HG03025 (cell line): ENCODE measurements around the gene SUGCT.
A peak's percentile ranks its signal among the peaks of the same experiment; 100 is the strongest.

ENCODE experiments used
- ATAC-seq: cut with Tn5 transposase; IDR thresholded peaks from one replicate; pipeline ENCODE4 v1.9.1; 2021; ENCODE audit warnings: mild to moderate bottlenecking, moderate library complexity; ENCODE audit not compliant: unreplicated experiment, low FRiP score

Gene SUGCT

DNA sequence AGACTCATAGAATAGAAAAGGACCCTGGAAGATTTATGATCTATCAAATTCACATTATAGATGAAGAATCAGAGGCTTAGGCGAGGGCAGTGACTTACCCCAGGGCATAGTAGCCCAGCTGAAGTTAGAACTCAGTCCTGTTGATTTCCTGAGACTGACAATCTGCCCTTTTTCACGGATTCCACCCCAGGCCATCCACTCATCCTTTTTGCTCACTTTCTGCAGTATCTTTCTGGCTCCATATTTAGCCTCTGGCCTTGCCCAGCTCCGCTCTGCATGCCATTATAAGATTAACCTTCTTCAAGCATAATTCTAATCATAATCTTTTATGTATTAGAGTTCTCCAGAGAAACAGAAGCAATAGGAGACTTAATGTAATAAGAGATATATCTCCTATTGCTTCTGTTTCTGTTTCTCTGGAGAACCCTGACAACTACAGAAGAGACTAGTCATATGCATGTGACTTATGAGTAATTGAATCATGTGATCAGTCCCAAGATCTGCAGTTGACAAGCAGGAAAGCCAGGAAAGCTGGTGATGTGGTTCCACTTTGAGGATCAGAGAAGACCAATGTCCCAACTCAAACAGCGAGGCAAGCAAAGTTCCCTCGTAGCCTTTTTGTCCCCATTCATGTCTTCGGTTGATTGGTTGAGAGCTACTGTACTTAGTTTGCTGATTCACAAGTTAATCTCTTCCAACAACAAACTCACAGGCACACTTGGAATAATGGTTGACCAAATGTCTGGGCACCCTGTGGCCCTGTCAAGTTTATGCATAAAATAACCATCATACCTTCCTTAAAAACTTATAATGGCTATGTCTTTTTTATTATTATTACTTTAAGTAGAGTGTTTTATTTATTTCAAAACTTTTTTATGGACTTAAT lies 412.1 kb downstream of the SUGCT start:
- ATAC-seq = no peak

DNA sequence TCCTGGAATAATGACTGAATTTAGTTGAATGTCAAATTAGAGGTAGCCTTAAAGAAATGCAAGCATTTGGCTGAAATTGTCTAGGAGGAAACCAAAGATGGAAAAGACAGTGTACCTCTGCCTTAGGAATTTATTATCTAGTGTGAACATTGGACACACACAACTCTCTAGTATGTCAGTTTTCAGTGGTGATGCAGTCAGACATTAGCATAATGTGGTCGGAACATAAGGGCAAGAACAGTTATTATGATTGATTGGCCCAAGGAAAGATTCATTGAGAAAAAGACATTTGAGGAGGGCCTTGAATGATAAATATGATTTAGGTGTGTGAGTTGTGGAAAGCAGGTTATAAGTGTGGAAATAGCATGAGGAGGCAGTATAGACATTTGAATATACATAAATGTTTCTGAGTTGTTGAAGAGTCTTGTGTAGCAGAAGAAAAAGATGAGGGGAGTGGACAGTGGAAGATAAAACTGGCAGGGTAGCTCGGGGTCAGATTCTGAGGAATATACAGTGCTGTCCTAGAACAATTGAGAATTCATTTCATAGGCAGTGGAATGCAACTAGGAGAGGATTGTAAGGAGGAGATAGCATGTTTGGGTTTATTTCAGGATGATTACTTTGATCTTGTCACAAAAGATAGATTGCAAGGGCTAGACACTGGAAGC lies 414.7 kb downstream of the SUGCT start:
- ATAC-seq = no peak

DNA sequence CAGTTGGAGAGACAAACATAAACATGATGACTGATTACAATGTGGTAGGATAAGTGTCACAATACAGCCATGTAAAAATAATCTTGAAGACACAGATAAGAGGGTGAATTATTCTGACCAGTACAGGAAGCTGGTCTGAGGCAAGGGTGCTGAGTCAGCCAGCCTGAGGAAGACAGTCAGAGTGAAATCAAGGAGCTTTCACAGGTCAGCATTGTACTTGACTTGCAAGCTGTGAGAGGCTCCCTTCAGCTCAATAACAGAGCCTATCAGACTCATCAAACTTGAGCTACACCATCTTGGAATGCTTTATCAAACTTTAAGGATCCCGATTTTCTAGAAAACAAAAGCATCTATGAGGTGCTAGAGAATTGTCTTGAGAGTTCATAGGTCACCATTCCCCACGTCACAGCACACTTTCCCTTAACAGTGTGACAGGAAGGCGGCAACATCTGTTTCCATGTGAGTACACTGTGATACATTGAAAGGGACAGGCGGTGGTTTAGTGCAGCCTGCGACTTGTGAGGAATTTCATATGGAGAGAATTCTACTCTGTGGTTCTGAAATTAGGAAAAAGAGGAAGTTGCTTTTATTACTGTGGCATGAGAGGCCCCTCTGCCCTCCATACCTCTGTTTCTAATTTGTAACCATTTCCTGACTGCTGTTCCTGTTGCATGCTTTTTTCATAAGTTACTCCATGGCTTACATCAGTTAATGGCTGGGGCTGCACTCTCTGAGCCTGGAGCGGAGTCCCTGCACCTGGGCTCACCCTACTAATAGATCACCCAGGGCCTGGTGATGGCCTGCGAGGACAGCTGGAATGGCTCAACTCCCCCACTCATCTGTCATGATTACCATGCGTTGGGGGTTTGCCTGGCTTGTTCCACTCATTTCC lies 417.1 kb downstream of the SUGCT start:
- ATAC-seq = peak; percentile 49

DNA sequence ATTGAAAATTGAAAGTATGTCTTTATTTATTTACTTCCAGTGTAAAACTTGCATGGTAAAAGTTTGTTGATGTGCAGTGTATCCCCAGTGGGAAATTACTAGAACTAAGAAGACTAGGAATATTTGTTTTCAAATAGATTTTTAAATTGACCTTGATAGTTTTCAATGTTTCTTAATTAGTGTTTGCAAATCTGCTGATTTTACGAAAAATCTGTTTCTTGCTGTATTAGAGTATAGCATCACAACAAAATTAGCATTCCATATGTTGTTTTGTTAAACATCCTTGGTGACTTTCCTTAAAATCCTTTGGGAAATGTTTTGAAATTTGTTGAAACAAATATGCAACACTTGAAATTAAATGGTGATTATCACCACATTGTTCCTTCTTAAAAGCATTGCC lies 425.9 kb downstream of the SUGCT start:
- ATAC-seq = no peak

DNA sequence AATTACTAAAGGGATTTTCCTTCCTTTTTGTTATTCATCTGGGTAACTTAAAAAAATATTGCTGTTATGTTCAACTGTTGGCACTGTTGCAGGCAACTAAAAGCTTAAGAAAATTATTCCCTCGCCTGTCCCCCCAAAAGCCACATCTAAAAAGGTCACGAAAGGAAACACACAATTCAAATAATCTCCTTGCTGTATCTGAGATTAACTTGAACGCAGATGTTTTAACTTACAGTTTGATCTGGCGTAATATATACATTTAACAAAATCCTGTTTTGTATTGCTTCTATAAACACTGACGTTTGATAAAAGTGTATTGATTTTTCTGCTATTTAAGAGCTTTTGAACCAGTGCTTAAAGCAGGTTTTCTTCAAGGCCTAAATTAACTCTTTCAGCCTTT lies 432.1 kb downstream of the SUGCT start:
- ATAC-seq = no peak

DNA sequence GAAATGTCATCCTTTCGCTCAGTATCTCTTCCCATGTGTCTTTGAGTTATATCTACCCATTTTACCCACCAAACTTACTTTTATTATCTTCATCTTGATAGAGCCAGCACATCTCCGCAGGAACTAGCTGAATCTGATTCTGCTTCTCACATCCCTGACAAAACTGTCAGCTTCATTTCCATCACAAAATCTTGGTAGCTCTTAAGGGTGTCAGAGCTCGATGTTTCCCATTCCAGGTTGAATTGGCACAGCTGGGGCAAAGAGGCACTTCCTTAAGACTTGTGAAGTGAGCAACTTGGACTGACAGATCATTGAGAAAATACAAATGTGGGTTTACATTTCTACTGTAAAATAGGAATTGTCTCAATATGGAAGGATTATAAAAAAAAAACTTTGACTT lies 434.5 kb downstream of the SUGCT start:
- no peak for ATAC-seq

DNA sequence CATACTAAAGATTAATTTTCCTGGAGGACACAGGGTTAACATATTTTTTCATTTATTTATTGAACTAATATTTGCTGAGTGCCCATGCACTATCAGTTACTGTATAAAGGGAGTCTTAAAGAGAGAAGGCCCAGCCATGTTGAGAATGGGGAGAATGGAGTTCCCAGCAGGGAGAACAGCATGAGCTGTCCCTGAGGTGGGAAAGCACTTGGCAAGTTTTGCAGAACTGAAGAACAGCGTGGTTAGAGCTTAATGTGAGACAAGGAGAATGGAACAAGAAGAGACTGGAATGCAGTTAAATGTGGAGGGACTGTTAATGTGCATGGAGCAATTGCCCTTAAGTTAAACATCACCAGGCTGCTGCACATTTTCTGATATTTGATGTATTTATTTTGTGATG lies 435.4 kb downstream of the SUGCT start:
- ATAC-seq = no peak

DNA sequence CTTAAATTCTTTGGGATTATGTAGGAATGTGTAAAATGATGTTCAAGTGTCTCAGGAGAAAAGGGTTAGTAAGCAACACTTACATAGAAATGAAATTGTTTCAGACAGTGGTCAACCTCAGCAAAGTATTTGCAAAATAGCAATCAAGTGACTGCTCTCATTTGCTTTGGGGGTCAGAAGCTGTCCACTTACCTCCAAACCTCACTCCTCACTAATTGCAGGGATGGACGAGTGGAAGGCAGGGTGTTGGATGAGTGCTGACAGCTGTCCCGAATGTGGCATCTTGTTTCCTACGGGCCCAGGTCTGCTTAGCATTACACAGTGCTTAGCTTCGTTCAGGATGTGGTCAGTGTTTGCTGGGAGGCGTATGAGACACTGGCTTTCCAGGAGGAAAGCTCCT lies 437.0 kb downstream of the SUGCT start:
- no peak for ATAC-seq

DNA sequence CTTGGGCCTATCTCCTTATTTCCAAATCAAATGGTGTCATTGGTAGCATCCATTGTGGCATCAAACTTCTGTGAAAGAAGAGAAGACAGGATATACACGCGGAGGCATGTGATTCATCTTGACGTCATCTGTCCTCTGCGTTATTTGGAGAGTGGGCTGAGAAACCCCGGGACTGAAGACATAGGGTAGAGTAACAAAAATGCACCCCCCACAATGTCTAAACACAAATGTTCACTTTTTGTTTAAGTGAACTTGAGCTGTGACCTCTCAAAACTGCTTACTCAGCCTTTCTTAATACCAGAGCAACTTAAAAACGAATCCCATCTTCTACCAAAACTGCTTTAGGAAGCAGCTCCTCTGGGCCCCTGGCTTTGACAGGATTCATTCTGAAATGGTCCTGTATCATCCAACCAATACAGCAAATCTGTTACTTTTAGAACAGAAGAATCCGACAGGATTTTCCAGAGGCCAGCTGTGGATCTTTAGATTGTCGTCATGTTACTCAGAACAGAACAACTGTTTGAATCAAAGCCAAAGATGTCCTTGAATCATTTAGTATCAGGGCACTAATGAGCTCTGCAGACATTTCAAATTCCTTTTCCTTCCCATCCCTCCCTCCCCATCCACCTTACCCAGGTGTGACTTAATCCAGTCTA lies 438.1 kb downstream of the SUGCT start:
- no peak for ATAC-seq

DNA sequence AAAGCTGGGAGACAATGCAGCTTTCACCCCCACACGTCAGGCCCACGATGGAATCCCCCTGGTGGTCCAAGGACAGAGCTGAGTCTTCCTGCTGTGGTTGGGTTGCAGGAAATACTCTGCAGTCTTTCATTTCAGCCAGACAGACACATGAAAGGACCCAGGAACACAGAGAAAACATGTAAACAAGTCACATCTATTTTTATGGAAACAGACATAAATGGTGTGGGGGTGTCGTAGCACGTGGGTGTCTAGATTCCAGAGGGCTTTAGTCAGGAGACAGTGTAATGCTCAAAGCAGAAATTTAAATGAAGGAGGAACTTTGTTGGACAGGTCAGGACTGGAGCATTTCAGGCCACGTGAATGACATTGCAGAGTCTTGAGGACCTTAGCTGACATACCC lies 444.6 kb downstream of the SUGCT start:
- no peak for ATAC-seq

DNA sequence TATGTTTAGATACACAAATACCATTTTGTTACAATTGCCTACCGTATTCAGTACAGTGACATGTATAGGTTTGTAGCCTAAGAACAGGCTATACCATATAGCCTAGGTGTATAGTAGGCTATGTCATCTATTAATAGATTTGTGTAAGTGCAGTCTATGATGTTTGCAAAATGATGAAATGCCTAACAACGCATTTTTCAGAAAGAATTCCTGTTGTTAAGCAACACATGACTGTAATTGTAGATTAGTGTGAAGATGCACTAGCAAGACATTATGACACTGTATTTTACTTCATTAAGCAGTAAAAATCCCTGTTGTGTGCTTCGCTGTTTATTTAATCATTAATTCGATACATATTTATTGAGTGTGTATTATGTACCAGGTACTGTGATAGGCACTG lies 446.0 kb downstream of the SUGCT start:
- ATAC-seq = no peak

DNA sequence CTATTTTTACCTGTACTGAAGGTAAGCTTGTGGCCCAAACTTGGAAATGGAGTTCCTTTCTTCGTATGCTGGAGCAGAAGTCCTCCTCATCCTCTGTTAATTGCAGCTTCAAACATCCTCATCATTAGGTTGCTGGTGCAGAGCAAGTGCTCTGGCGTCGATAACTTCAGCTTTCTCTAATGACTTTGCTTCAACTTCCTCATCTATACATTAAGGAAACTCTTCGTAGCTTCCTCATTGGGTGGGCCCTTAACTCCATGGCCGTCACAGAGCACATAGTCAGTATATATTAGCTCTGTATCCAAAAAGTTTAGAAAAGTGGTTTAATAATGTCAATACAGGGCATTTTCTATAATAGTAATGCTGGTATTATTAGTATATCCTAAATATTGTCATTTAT lies 447.7 kb downstream of the SUGCT start:
- ATAC-seq = no peak

DNA sequence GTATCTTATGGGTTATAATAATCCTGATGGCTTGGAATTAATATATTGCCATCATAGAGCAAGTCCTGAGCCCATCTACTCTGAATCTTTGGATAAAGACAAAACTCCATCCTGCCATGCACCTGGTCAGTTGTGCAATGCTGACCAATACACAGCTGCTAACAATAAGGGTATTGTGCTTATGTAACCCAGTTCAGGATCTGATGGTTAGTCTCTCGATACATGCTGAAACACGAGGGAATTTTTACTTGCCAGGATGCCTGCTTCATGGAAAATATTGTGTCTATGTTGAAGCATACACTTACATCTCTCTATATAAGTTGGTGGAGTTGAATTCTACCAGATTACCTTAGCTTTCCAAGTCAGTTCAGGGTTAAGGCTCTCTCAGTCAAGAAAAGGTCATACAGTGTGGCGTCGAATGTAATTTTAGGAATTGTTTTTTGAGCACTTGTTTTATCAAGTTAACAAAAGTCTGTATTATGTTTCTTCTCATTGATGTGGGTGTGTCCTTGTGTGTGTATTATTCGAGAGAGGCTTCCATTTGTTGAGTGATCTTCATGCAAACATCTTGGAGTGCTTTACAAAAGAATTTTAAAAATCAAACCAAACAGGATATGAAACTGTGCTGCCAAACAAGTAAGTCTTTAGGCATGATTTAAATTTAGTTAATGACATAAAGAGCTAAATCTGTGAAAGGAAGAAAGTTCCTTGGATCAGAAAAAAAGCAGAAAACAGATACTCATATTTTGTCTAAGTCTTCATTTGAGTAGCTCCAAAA lies 449.1 kb downstream of the SUGCT start:
- no peak for ATAC-seq

DNA sequence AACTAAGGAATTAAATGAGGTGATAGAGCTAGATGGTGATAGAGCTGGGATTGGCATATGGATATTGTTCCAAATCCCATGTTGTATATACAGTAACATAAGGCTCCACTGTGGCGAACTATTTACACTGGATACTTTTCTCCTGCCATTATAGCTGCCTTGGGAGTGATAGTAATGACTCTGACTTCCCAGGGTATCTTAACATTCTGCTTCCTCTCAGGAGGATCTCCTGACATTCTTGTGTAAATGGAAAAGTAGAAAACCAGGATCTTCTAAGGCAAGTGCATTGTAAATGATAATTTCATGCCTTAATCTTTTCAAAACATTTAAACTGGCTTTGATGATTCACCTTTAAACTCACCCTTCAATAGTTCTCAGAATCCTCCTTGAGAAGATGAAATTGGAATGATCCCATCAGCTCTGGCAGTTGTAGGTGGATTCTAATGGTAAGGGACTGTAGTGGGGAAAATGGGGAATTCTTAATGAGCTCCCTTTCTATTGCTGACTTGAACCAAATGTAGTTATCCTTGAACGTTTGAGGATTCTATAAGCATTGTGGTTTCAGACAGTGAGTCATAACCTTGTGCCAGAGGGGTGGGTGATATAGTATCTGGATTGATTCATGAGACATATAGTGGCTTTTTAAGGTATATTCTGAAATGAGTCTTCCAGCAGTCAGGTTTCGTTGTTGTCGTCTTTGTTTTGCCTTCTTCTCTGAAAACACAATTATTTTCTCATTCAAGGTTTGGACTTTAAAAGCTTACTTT lies 450.0 kb downstream of the SUGCT start:
- no peak for ATAC-seq

DNA sequence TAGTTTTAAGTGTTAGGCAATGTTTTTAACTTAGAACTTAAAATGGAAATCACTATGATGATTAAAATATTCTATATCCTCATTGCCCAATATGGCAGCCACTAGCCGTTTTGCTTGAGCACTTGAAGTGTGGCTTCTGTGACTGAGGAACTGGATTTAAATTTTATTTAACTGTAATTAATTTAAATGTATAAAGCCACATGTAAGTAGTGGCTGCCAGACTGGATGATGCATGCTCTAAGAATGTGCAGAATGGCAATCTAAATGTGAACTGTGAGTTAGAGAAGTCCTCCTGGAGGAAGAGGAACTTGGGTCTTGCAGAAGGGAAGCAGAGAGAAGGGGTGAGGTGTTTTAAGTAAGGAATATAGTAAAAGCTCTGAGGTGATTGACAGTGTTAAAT lies 451.4 kb downstream of the SUGCT start:
- ATAC-seq = no peak

DNA sequence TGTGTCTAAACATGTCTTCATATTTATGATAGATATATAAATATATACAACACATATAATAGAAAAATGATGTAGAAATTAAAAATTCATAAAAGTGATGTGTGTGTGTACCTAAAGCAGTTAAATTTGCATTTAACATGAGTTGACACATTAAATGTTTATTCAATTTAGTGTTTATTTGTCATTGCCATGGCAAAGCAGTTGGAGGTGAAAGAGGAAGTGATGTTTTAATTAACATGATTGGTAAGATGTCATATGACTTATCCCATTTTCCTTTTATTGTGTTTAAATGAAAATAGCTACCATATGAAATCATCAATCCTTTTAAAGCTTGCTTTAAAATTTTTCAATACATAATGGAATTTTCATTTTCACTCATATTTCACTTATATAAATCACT lies 452.6 kb downstream of the SUGCT start:
- no peak for ATAC-seq

DNA sequence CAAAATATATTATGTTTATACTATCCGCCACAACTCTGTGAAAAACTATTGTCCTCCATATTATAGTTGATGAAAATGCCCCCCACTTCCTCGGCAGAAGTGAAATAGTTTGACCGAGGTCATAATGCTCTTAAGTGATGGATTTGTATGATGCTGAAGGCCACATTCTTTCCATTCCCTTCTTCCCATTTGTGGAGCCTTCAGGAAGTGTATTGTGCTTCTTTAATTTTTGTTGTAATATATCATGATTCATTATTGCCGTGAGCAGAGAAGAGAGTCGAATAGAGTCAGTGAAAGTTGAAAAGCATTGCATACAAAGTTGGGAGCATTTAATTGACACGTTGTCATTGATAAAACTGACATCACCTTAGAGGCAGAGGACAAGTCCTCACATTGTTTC lies 460.3 kb downstream of the SUGCT start:
- ATAC-seq = no peak

DNA sequence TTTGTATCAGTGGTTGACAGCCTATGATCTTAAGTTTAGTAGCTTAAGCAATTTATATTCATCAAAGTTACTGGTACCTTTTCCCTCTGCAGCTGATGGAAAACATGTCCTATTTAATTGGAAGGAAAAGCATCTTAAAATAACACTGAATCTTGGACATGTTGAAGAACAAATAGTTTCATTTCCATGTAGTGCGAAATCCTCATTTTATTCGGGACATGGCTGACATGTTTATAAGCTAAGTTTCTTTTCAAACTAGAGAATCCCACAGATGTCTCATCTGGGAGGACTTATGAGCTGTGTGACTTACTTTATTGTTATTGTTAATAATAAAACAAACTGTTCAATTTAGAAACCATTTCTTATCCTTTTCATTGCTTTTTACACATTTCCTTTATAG lies 461.0 kb downstream of the SUGCT start:
- no peak for ATAC-seq

DNA sequence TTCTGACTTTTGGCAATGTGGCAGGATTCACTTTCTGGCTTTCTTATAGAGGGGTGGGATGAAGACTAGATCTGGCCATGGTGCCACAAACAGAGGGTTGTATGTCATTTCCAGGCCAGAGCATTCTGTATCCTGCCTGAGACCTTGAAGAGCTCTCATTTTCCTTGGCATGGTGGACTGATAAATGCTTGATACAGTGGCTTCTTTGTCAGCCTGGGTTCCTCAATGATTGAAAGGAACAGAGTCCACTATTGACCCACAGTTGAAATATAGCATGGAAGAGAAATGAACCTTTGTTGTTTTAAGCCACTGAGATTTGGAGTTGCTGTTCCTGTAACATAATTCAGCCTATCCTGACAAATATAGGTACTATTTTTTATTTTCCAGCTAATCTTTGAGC lies 462.7 kb downstream of the SUGCT start:
- no peak for ATAC-seq
